Heart right ventricle (tissue), 16 donors: ENCODE measurements around the gene AIPL1. TPM values are rescaled to one million over a fixed set of nuclear protein-coding genes. Genes with fewer than 3 reads are reported as not detected.

Experiments used
- ATAC-seq, 8 donors: fragments of 200-7000 bp; cut with Tn5 transposase; one replicate each; pipeline ENCODE4 v1.9.1; 2020; ENCODE audit warnings: mild to moderate bottlenecking in 8 of 8, moderate library complexity in 8 of 8, moderate number of reproducible peaks in 1 of 8
- DNase-seq, 2 donors: peaks; one replicate each; pipeline ENCODE4 v3.0.0-alpha.2; 2020
- H3K27ac ChIP-seq, 10 donors: fragments of 200-600 bp; sonication (generic) in 2 of 10; one replicate each; pipeline versions ENCODE4 v1.5.0 to v1.8.0; 2020 to 2022; ENCODE audit warnings: mild to moderate bottlenecking in 3 of 10
- H3K27me3 ChIP-seq, 7 donors: fragments of 200-600 bp; one replicate each; pipeline ENCODE4 v1.8.0; 2021 to 2022; ENCODE audit warnings: mild to moderate bottlenecking in 2 of 7
- H3K36me3 ChIP-seq, 9 donors: fragments of 200-600 bp; sonication (generic) in 1 of 9; one replicate each; pipeline versions ENCODE4 v1.5.0 to v1.8.0; 2020 to 2022; ENCODE audit warnings: mild to moderate bottlenecking in 2 of 9
- H3K4me1 ChIP-seq, 9 donors: fragments of 200-600 bp; sonication (generic) in 1 of 9; one replicate each; pipeline versions ENCODE4 v1.5.0 to v1.8.0; 2020 to 2022; ENCODE audit warnings: mild to moderate bottlenecking in 4 of 9
- H3K4me3 ChIP-seq, 10 donors: fragments of 200-600 bp; sonication (generic) in 2 of 10; one replicate each; pipeline versions ENCODE4 v1.5.0 to v1.8.0; 2020 to 2022; ENCODE audit warnings: mild to moderate bottlenecking in 7 of 10, moderate library complexity in 2 of 10
- H3K9me3 ChIP-seq, 11 donors: fragments of 200-600 bp in 10 of 11; sonication (generic) in 2 of 11; one replicate each; pipeline versions ENCODE4 v1.5.0 to v1.8.0; 2013 to 2022; ENCODE audit warnings: mild to moderate bottlenecking in 2 of 11, control low read depth in 1 of 11, moderate library complexity in 1 of 11
- WGBS, 2 donors: extraction: QIAGEN DNeasy Blood & Tissue Kit; methylation state at CpG; one replicate each; pipeline ENCODE4 v1.1.7; 2013; ENCODE audit warnings: inconsistent platforms in 1 of 2; 5-methylcytosine and 5-hydroxymethylcytosine counted together
- intact Hi-C, 10 donors: fragments of 100-400 bp; cut with DNase I; formaldehyde crosslinking; loops; one replicate each; pipeline versions ENCODE4 v1.11.1 to v1.14.2; 2022
- polyA plus RNA-seq, 2 donors: library from polyadenylated mRNA; stranded (reverse); fragments of 200-250 nt; gene quantifications; one replicate each; pipeline ENCODE4 v1.2.3, GENCODE V29; 2013
- total RNA-seq, 10 donors: library from RNA; stranded (reverse); fragmentation: NEBNext Ultra II Directional in 3 of 10; extraction: Animal tissue kit (Norgen Biotek cat#: 25700) in 3 of 10; gene quantifications; one replicate each; pipeline versions ENCODE4 v1.2.1 to v1.2.4, GENCODE V29; 2021 to 2023
- TF ChIP-seq, protein P1 (sequence below), 9 donors: fragments of 200-600 bp; sonication (generic) in 2 of 9; IDR thresholded peaks; one replicate each; pipeline versions ENCODE4 v1.5.0 to v1.8.0; 2021 to 2022; ENCODE audit warnings: antibody characterized with exemption in 9 of 9, mild to moderate bottlenecking in 5 of 9, moderate library complexity in 1 of 9
- donor health status: Arrhythmogenic right ventricular cardiomyopathy.
- donor health status: ischemic (EF 13 %, LVEDD 7.1; RV severe dilation, severe dysfunction).
- donor health status: healthy with polysubstance abuse.
- donor health status: DM: no; HTN: yes; CAD: no.
- donor health status: DM: no; HTN: no; CAD: no.
- donor health status: ischemic (EF 25% LVEDD 6.9; RV normal size, moderate dysfunction).
- donor health status: ischemic (EF 25% LVEDD 5.7; RV mildly dilated, moderate dysfunction).
- donor health status: healthy.
- donor health status: DM: yes; HTN: yes; CAD: no.
- donor health status: Ischemic cardiomyopathy.
- donor health status: ischemic (EF 35%, LVEDD 5.7; RV mildly dilated, moderate dysfunction).
- donor health status: nonischemic (EF 11% LVEDD 7.7; RV severe dilation, severe dysfunction).
- donor health status: DM: yes; HTN: yes; CAD: no.
- donor health status: PGD.
- donor health status: ischemic (EF 29% LVEDD 5.4; RV normal size, mild dysfunction).
- donor health status: nonischemic (EF 23%, LVEDD 6.1; RV moderate dilation, normal function).

The AIPL1 gene
- total and polyA plus RNA-seq, 12 donors: 0.01 TPM; not detected in 11

GRCh38 chr17:6479622-6480302 lies 44.8 kb upstream of the AIPL1 start:
- no peak for ATAC-seq
- H3K4me3 ChIP-seq: no peak overlapping the region
- no peaks in the 10 kb centered on the region for H3K36me3 ChIP-seq
- TF ChIP-seq, protein P1, sequence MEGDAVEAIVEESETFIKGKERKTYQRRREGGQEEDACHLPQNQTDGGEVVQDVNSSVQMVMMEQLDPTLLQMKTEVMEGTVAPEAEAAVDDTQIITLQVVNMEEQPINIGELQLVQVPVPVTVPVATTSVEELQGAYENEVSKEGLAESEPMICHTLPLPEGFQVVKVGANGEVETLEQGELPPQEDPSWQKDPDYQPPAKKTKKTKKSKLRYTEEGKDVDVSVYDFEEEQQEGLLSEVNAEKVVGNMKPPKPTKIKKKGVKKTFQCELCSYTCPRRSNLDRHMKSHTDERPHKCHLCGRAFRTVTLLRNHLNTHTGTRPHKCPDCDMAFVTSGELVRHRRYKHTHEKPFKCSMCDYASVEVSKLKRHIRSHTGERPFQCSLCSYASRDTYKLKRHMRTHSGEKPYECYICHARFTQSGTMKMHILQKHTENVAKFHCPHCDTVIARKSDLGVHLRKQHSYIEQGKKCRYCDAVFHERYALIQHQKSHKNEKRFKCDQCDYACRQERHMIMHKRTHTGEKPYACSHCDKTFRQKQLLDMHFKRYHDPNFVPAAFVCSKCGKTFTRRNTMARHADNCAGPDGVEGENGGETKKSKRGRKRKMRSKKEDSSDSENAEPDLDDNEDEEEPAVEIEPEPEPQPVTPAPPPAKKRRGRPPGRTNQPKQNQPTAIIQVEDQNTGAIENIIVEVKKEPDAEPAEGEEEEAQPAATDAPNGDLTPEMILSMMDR (IDR thresholded peaks at IDR 0.05): no peak
- WGBS, 2 donors: 37 to 39% methylated on average over 13 of the region's 13 CpGs
- no peak overlapping the region for H3K27ac ChIP-seq
- no peak for DNase-seq
- peaks cover 0 to 21% (median 8%) of the 10 kb centered on the region in 7 donors for H3K27me3 ChIP-seq
- no peaks in the 10 kb centered on the region for H3K4me1 ChIP-seq
- H3K9me3 ChIP-seq: no peaks in the 10 kb centered on the region
- intact Hi-C loops: loop anchor here in 4 of 10 donors (10.0 kb wide), 4 partner anchors 95 to 165 kb away; partner anchors contain the start of genes KIAA0753 (in 2 of the 4) and TXNDC17 (in 2 of the 4)

DNA sequence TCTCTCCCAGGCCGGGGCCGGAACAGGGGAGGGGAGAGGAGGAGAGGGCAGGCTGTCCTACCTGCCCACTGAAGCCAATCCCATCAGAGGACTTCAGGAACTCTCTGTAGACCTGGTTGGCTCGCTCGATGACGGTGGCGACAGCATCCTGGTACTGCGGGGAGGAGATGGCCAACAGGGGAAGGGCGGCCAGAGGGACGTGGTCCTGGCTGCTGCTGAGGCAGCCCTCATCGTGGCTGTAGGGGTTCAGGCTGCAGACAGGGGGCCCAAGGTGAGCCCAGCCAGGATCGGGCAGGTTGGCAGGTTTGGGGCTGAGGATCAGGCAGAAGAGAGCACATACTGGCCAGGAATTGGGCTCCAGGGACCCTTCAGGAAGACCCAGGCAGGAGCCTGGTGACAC lies 43.6 kb upstream of the AIPL1 start:
- Histone ChIP-seq H3K4me3 (no peak overlapping the region), H3K4me1 (no peaks in the 10 kb centered on the region), H3K36me3 (no peaks in the 10 kb centered on the region), H3K9me3 (no peaks in the 10 kb centered on the region), H3K27me3 (peaks cover 0 to 21% (median 8%) of the 10 kb centered on the region in 7 donors), H3K27ac (no peak overlapping the region)
- DNase-seq (no peak), ATAC-seq (no peak)
- intact Hi-C loops: loop anchor here in 4 of 10 donors (10.0 kb wide), 4 partner anchors 96 to 166 kb away; partner anchors contain the start of genes KIAA0753 (in 2 of the 4) and TXNDC17 (in 2 of the 4)
- TF ChIP-seq, protein P1 (IDR thresholded peaks at IDR 0.05): no peak
- WGBS, 2 donors: 88 to 89% methylated on average over 11 of the region's 11 CpGs

GRCh38 chr17:6477831-6478383 lies 43.0 kb upstream of the AIPL1 start:
- Histone ChIP-seq H3K4me1 (no peaks in the 10 kb centered on the region), H3K36me3 (no peaks in the 10 kb centered on the region), H3K9me3 (no peaks in the 10 kb centered on the region), H3K4me3 (no peak overlapping the region), H3K27ac (no peak overlapping the region), H3K27me3 (peaks cover 0 to 21% (median 8%) of the 10 kb centered on the region in 7 donors)
- WGBS, 2 donors: 87% methylated on average over 14 of the region's 14 CpGs
- ATAC-seq (no peak), DNase-seq (no peak)
- TF ChIP-seq, protein P1 (IDR thresholded peaks at IDR 0.05): no peak
- intact Hi-C loops: loop anchor here in 4 of 10 donors (10.0 kb wide), 4 partner anchors 97 to 167 kb away; partner anchors contain the start of genes KIAA0753 (in 2 of the 4) and TXNDC17 (in 2 of the 4)

DNA sequence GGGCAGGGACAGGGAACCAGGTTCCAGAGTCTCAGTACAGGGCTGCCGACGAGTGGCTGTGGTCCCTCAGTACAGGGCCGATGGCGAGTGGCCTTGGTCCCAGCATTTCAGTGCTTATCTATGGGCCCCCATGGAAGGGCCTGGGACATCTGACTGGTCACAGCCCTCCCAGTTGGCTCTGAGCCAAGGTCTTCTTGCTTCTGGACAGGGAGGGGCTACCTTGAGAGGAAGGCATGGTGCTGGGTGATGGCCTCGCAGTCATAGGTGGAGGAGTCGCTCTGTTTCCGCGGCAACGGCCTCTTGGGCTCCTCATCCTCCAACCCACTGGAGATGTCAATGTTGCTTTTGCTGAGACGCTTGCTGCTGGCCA lies 41.9 kb upstream of the AIPL1 start:
- no peaks in the 10 kb centered on the region for H3K9me3 ChIP-seq
- TF ChIP-seq, protein P1 (IDR thresholded peaks at IDR 0.05): no peak
- peaks cover 0 to 18% (median 8%) of the 10 kb centered on the region in 7 donors for H3K27me3 ChIP-seq
- WGBS, 2 donors: 65 to 70% methylated on average over 10 of the region's 10 CpGs
- no peak overlapping the region for H3K27ac ChIP-seq
- H3K4me1 ChIP-seq: no peaks in the 10 kb centered on the region
- DNase-seq: no peak
- no peak for ATAC-seq
- no peaks in the 10 kb centered on the region for H3K36me3 ChIP-seq
- intact Hi-C loops: loop anchor here in 4 of 10 donors (10.0 kb wide), 4 partner anchors 98 to 168 kb away; partner anchors contain the start of genes KIAA0753 (in 2 of the 4) and TXNDC17 (in 2 of the 4)
- no peak overlapping the region for H3K4me3 ChIP-seq
